ENCODE results near the gene USP32. TPM values are rescaled to one million over a fixed set of nuclear protein-coding genes. Genes with fewer than 3 reads are reported as not detected.

USP32 gene
- total and polyA plus RNA-seq, 10 of the 15 experiments (the other 5 are each of a cell fraction or from before 2014, with no cell fraction given): 7.8 to 37.3 (median 25.5) TPM

- H3K36me3 ChIP-seq (ENCODE audit: control insufficient read depth in 2 of 2, insufficient read depth in 2 of 2, low read length in 1 of 2): no peaks in the 10 kb centered on the region; a peak in 1 of 4 replicates
- no peak for DNase-seq (ENCODE audit: low read depth, low spot score)
- H3K27ac ChIP-seq (ENCODE audit: control insufficient read depth, insufficient read depth): no peak overlapping the region
- H3K79me2 ChIP-seq (ENCODE audit: control insufficient read depth, insufficient read depth, low read length): no peaks in the 10 kb centered on the region
- H3K4me2 ChIP-seq (ENCODE audit: control insufficient read depth, insufficient read depth): no peak overlapping the region
- 12% methylated on average over 2 of the region's 2 CpGs for WGBS (ENCODE audit: insufficient coverage, insufficient replicate concordance, low lambda C conversion rate, missing lambda C conversion rate)
- intact Hi-C loops (cut with micrococcal nuclease; ENCODE audit: unreplicated experiment): no loop called here
- TF ChIP-seq FOS (IDR thresholded peaks at IDR 0.05; ENCODE audit: borderline replicate concordance, extremely low read depth, insufficient read length): no peak
- TF ChIP-seq HDAC2 (IDR thresholded peaks at IDR 0.05): no peak
- no peaks in the 10 kb centered on the region for H3K4me1 ChIP-seq (ENCODE audit: control insufficient read depth, insufficient read depth, low read length)
- no peaks in the 10 kb centered on the region for H4K20me1 ChIP-seq (ENCODE audit: control insufficient read depth, insufficient read depth)
- ChIA-PET CTCF (interaction anchor here (0.6 to 1.9 kb wide), 2 partner anchors 17 to 22 kb away, joined by 3 to 4 read pairs; no protein-coding TSS in a partner anchor), POLR2A (no interaction called here), RAD21 (ENCODE audit: unreplicated experiment) (no interaction called here), SMC1A (ENCODE audit: uncharacterized antibody, unreplicated experiment) (interaction anchor here (0.9 to 2.0 kb wide), 3 partner anchors 10 to 31 kb away, joined by 3 to 5 read pairs (median 3); no protein-coding TSS in a partner anchor)
- no peaks in the 10 kb centered on the region for H3K27me3 ChIP-seq (replicated peaks in 1 of 2; ENCODE audit: control insufficient read depth in 2 of 2, insufficient read depth in 2 of 2, low read length in 1 of 2)
- BruUV-seq (replicated peaks): no TSS peak
- no peak overlapping the region for H3K4me3 ChIP-seq
- in situ Hi-C loops (cut with MboI): no loop called here
- H3K9ac ChIP-seq (ENCODE audit: control insufficient read depth, insufficient read depth, low read length): no peak overlapping the region
- H3K9me3 ChIP-seq (replicated peaks; ENCODE audit: control insufficient read depth, insufficient read depth, low read length): no peaks in the 10 kb centered on the region
- no peak overlapping the region for H2AFZ ChIP-seq (ENCODE audit: control insufficient read depth, low read depth, low read length)
- no peak for FAIRE-seq
- ATAC-seq: peak; percentile 31
Observed at GRCh38 chr17:60173304-60173819, 218.6 kb downstream of the USP32 start.

DNA sequence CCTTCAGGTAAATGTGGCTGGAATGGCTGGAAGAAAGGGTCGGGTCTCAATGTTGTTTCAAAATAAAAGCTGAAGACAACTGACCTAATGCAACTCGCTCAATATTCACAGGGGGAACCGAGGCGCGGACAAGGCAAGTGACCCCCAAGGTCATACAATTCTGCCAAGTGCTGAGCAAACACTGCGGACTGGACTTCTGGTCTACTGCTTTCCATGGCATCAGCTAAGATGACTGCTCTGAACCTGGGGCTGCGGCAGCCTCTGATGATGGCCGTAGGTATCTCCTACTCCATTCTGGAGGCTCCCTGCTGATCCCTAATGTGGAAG is 220.2 kb downstream of the USP32 start:
- H3K9me3 ChIP-seq (replicated peaks; ENCODE audit: control insufficient read depth, insufficient read depth, low read length): no peaks in the 10 kb centered on the region
- BruUV-seq (replicated peaks): no TSS peak
- in situ Hi-C loops (cut with MboI): no loop called here
- intact Hi-C loops (cut with micrococcal nuclease; ENCODE audit: unreplicated experiment): no loop called here
- no peaks in the 10 kb centered on the region for H3K4me1 ChIP-seq (ENCODE audit: control insufficient read depth, insufficient read depth, low read length)
- DNase-seq (ENCODE audit: low read depth, low spot score) (no peak), FAIRE-seq (no peak), ATAC-seq (no peak)
- H2AFZ ChIP-seq (ENCODE audit: control insufficient read depth, low read depth, low read length): no peak overlapping the region
- ChIA-PET POLR2A (no interaction called here), CTCF (interaction anchor here (1.7 to 2.1 kb wide), 2 partner anchors 10 to 29 kb away, joined by 6 to 8 read pairs; no protein-coding TSS in a partner anchor), RAD21 (ENCODE audit: unreplicated experiment) (interaction anchor here (0.7 kb wide), 1 partner anchor 227 kb away, joined by 3 read pairs; no protein-coding TSS in a partner anchor), SMC1A (ENCODE audit: uncharacterized antibody, unreplicated experiment) (interaction anchor here (0.5 to 1.2 kb wide), 2 partner anchors 13 to 298 kb away, joined by 3 read pairs; no protein-coding TSS in a partner anchor)
- WGBS (ENCODE audit: insufficient coverage, insufficient replicate concordance, low lambda C conversion rate, missing lambda C conversion rate): 89% methylated on average over 8 of the region's 8 CpGs
- H3K27me3 ChIP-seq (replicated peaks in 1 of 2; ENCODE audit: control insufficient read depth in 2 of 2, insufficient read depth in 2 of 2, low read length in 1 of 2): no peaks in the 10 kb centered on the region
- no peaks in the 10 kb centered on the region for H3K36me3 ChIP-seq (ENCODE audit: control insufficient read depth in 2 of 2, insufficient read depth in 2 of 2, low read length in 1 of 2)
- no peak overlapping the region for H3K27ac ChIP-seq (ENCODE audit: control insufficient read depth, insufficient read depth)
- H3K79me2 ChIP-seq (ENCODE audit: control insufficient read depth, insufficient read depth, low read length): no peaks in the 10 kb centered on the region
- no peak overlapping the region for H3K9ac ChIP-seq (ENCODE audit: control insufficient read depth, insufficient read depth, low read length)
- no peak overlapping the region for H3K4me3 ChIP-seq
- H4K20me1 ChIP-seq (ENCODE audit: control insufficient read depth, insufficient read depth): no peaks in the 10 kb centered on the region
- TF ChIP-seq, protein P1, sequence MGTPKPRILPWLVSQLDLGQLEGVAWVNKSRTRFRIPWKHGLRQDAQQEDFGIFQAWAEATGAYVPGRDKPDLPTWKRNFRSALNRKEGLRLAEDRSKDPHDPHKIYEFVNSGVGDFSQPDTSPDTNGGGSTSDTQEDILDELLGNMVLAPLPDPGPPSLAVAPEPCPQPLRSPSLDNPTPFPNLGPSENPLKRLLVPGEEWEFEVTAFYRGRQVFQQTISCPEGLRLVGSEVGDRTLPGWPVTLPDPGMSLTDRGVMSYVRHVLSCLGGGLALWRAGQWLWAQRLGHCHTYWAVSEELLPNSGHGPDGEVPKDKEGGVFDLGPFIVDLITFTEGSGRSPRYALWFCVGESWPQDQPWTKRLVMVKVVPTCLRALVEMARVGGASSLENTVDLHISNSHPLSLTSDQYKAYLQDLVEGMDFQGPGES (IDR thresholded peaks at IDR 0.05): no peak
- TF ChIP-seq WRNIP1 (IDR thresholded peaks at IDR 0.05; ENCODE audit: borderline replicate concordance, low read depth, low read length) (no peak), RUNX3 (IDR thresholded peaks at IDR 0.05; ENCODE audit: low read length) (no peak), NFXL1 (IDR thresholded peaks at IDR 0.05; ENCODE audit: borderline replicate concordance) (peak; percentile 37; the same call in 1 of the 2 replicates)
- no peak overlapping the region for H3K4me2 ChIP-seq (ENCODE audit: control insufficient read depth, insufficient read depth)

Data from GM12878 (cell line).